Islet precursor cell (in vitro differentiated cells): ENCODE data around the gene UEVLD.
A peak's percentile ranks its signal among the peaks of the same experiment; 100 is the strongest.

Source experiments
- DNase-seq: peaks from one replicate; pipeline ENCODE4 v3.0.0-alpha.2; 2018

UEVLD gene

DNA sequence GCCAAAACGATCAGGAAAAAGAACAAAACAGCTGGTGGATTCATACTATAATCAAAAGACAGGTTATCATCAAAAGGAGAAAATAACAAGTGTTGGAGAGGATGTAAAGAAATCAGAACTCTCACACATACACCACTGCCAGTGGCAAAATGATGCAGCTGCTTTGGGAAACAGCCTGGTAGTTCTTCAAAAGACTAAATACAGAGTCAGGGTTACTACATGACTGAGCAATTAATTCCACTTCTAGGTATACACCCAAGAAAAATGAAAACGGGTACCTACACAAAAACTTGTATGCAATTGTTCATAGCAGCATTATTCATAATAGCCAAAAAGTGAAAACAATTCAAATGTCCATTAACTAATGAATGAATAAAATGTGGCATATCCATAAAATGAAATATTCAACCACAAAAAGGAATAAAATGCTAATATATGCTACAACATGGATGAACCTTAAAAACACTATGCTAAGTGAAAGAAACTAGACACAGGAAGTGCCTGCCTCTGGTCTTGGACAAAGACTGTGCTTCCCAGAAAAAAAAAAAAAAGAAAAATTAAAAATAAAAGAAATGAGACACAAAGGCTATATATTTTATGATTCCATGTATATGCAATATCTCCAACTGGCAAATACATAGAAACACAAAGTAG lies 8.3 kb downstream of the UEVLD start:
- DNase-seq = no peak

DNA sequence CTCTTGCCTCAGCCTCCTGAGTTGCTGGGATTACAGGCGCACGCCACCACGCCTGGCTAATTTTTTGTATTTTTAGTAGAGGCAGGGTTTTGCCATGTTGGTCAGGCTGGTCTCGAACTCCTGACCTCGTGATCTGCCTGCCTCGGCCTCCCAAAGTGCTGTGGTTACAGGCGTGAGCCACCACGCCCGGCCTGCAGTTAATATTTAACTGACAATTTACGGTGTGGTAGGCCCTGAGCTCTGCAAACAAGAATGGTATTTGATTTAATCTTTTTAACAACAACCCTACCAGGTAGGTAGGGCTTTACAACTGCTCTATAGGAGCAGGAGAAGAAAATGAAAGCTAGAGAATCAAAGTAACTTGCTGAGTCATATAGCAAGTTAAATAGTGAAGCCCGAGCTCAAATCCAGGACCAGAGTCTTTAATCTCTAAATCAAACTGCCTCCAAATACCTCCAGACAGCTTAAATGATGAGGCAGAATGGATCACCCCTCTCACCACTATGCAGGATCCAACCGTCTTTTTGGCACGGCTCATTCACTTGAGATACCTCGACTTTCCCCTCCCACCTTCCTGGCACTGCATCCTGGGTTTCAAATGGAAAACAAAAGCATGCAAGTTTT lies 9.4 kb downstream of the UEVLD start:
- DNase-seq = no peak

DNA sequence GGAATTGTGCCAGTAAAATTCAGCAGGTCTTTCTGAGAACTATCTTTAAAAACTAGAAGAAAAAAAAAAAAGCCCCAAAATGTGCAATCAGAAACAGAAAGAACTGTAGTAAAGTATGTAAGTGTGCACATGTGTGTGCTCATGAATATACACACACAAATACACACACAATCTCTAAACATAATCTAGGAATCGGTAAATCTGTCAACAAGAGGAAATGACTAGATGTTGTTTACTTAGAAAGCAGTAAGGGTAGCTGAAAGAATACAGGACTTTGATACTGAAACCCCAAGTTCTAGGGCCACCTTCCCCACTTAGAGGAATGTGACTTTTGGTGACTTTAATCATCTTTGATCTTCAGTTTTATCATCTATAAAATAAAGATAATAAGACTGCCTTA lies 13.2 kb downstream of the UEVLD start:
- DNase-seq = no peak

DNA sequence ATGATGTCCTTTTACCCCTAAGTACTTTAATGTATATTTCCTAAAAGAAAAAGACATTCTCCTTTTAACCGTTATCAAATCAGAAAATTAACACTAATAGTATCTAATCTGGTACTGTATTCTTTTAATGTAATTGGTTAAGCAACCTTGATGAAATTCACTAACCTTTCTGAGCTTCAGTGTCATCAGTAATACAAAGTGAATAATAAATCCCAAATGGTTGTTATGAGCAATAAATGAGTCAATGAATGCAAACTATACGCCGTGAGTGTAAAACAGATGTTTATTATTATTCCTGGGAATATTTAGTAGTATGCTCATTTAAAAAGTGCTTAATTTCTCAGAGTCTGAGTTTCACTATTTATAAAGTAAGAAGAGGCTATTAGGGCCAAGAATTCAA lies 21.5 kb downstream of the UEVLD start:
- no peak for DNase-seq

DNA sequence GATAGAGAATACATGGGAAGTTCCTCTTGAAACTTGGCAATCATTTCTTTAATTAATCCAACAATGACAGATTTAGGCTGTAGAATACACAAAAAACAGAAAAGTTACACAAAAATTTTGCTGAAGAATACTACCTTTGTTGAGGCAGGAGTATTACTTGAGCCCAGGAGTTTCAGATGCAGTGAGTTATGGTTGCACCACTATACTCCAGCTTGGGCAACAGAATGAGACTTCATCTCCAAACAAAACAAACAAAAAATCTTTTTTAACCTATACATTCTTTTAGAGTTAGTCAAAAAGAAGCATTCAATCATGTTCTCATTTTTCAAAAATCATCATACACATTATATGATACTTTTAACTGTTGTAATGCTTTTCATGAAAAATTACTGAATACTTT lies 22.1 kb downstream of the UEVLD start:
- DNase-seq = no peak

DNA sequence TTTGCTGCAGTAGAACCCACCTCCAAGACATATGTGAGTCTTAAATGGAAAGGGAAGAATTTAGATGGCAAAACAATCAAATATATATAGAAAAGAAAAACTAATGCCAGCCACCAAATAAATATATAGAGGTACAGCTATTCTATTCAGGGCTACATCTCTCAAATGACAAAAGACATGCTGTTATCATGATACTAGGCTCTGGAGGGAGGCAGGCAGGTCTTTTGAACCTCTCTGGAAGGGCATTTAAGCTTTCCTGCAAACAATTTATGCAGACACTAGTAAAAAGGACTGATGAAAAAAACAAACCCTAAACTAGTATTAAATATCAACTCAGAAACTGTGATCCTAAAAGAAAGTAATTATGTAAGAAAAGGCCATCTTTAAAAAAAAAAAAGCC lies 24.4 kb downstream of the UEVLD start:
- no peak for DNase-seq

DNA sequence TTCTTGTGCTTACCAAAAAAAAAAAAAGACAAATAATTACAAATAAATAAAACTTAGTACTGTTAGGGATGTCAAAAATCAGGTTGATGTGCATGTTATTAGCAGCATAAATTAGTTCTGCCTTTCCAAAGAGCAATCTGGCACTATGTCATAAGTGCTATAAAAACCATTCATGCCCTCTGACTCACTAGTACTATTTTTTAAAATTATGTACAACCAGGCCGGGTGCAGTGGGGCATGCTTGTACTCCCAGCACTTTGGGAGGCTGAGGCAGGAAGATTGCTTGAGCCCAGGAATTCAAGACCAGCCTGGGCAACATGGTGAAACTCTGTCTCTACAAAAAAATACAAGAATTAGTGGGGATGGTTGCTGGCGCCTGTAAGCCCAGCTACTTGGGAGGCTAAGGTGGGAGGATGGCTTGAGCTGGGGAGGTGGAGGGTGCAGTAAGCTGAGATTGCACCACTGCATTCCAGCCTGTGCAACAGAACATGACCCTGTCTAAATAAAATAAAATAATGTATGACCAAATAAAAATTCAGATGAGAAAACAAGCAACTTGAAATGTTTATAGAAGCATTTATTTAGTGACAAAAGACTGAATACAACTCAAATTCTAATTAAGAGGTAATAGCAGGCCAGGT lies 25.3 kb downstream of the UEVLD start:
- DNase-seq = no peak

DNA sequence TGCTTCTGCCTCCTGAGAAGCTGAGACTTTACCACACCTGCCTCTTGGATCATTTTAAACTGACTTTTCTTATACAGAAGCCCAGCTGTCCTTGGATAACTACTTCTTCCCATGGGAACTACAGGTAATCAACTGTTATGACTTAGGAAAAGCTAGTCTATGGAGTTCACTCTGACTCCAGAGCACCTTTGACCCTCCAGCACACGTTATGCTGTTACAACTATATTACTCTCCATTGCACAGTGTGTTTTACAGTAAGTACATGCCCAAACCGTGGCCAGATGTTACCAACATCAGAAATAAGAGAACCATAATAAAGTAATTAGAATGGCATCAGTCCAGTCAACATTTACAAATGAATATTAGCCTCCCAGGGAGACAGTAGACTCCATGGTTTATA lies 40.5 kb downstream of the UEVLD start:
- DNase-seq = no peak

DNA sequence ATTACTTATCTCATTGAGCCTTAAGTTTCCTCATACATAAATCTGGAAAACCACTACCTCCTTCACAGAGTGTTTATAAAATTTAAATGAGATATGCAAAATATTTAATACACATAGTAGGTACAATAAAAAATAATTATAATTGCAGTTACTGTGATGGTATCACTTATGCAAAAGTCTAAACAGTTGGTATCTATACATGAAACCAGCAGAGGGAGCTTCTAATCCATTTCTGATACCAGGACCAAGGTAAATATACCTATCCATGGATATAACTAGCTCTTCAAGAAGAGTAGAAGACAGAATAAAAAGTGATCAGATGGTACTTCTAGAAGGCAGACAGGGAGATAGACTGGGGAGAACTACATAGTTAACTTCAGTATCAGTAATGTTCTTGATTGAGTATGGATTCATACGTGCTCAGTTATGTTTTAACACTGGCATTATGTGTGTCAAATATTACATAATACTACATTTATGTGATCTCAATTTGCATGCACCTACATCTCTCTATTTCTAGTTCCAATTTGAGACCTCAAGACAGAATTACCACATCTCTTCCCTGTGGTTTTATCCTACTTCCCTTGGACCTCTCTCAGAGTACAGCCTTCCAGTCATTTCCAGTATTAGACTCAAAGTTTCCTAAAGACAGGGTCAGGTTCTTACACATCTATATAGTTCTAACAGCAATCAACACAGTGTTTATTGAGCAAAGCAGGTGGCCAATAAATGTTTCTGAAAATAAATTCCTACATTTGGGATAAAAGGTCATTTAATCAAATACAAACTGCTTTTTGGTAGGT lies 48.1 kb downstream of the UEVLD start:
- DNase-seq = no peak

DNA sequence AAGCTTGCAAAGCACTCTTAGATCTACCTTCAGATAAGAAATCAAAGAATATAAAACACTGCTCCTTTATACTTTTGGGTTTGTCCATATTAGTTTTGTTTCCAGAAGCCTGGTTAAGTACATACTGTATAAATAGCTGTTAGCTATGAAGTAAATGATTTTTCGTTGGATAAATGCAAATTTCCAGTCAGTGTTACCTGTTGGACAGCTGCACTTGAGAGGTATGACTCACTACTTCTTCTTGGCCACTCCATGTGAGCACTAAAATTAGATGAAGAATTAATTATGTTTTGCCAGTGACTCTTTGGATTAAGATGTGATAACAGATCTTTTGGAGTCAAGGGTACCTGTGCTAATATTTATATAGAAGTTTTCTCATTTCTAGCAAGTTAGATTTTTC lies 52.3 kb downstream of the UEVLD start:
- DNase-seq = no peak

DNA sequence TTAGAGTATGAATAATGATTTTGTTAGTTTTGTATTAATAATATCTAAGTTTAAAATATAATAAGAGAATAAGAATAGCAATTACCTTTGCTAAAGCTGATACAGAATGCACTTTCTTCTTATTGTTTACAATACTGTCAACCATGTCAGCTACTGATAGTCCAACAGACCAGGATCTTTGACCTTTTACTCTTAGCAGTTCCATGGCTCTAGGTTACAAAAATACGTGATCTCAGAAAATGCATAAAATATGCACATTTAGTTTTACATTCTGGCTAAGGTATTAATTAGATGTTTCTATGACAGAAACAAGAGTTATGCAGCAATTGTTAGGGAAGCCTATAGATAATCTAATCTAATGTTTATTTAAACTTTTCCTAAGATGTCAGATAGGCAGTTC lies 54.3 kb downstream of the UEVLD start:
- DNase-seq = no peak

DNA sequence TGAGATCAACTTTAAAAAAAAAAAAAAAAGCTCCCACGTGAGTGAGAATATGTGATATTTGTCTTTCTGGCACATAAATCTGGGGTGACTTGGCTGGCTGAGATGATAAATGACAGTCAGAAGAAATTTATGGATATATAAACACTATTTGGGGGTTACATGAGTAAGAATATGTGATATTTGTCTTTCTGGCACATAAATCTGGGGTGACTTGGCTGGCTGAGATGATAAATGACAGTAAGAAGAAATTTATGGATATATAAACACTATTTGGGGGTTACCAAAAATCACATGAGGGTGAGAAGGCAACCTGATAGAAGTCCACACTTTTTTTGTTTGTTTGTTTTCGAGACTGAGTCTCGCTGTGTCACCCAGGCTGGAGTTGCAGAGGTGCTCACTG lies 55.2 kb downstream of the UEVLD start:
- DNase-seq = no peak

DNA sequence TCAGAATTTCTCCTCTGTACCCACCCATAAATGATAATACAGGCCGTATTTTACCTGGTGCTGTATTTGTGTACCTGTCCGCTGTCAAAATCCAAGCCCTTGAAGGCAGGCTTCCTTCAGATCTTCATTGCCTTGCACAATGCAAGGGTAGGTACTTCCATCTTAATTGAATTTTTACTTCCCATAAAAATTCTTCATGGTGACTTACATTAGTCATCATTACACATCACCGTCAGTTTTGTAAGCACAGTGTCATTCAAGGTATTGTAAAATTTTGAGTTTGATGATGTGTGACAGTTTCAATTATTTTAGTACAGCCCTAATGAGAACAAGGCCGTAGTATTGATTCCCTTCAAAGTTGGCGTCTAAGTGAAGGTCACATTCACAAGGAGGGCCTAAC lies 61.0 kb downstream of the UEVLD start:
- DNase-seq = no peak

DNA sequence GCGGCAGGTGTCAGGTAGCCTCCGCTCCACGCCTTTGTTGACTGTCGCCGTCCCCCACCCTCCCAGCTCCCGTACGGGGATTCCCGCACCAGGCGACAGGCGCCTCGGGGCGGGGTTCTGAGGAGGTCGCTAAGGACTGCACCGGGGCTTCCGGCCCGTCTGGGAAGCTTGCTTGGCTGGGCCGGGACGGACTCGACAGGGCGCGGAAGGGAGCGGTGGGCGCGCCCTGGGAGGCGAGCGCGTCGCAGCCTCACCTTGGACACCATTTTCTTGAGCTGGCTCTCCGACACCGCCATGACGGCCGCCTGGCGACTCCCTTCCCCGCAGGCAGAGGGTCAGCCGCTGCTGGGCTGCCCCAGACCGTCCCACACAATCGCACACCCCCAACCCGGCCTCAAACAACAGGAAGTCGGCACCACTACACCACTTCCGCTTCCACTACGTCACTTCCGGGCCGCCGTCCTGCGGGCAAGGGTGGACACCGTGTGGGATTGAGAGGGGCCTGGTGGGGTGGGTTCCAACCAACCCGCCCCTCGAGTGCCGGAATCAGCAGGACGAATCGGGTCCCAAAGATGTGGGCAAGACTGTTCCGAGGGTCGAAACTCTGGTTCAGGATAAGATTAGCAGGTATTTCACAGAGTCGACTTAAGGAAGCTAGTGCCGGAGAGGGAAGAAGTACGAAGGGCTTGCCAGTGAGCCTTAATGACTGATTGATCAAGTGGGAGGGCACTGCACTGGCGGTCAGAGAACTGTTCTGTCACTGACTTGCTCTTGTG lies 61.8 kb downstream of the UEVLD start, which contains the start of gene TSG101:
TSG101 (minus strand) TSS at position 422 of the 776 bp plus-strand sequence; CDS start at position 296, 126 bp downstream.
- peak; percentile 98 for DNase-seq

DNA sequence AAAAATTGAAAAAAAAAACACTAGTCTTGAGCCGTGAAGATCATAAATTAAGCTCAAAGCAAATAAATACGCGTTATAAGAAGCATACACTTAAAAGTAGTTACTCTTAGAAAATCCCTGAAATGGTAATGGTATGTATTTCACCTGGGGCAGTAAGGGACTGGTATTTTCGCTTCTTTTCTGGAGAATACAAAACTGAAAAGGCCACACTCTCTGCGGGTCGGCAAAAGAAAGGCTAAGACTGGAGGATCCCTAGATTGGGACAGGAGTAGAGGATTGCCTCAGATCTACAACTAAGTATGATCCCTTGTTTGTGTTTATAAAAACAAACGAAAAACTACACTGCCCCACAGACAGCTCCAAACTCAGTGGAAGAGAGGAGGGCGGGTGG lies 62.4 kb downstream of the UEVLD start:
- no peak for DNase-seq

DNA sequence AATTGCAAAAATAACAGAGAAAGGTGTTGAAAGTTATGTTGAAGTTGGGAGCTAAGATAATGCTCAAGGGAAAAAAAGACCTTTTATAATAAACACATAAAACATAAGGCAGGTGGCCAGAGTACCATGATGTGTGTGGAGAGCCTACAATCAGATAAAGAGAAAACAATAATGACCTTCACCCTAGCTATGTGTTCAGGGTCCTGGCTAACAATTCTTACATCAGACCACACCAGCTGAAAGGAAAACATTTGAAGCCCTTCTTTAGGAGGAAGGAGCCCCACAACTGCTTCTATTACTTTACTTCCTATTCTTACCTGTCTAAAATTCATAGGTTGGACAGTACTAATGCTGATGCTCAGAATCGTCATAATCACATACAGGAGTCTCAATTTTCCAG lies 64.3 kb downstream of the UEVLD start:
- no peak for DNase-seq

DNA sequence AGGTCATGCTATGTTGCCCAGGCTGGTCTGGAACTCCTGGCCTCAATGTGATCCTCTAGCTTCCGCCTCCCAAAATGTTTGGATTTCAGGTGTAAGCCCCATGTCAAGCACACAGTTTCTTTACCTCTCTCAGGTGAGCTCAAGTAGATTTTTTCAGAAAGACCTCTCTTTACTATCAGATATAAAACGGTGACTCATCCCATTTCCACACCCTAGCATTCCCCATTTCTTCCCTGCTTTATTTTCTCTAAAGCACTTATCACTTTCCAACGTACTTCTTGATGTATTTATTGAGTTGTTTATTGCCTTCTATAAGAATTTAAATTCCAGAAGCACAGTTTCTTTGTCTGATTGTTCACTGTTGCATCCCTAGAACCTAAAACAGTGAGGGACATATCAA lies 65.5 kb downstream of the UEVLD start:
- DNase-seq = no peak

DNA sequence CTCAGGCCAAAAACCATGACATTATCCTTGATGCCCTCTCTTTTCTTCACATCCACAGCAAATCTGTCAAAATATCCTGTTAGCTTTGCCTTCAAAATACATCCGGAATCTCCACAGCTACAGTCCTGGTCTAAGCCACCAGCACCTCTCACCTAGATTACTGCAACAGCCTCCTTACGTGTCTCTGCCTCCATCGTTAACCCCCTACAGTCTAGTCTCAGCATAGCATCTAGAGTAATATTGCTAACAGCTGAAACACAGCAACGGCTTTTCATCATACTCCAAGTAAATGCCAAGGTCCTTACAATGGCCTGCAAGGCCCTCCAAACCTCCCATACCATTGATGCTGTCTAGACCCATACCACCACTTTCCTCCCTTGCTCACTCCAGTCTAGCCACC lies 66.1 kb downstream of the UEVLD start:
- DNase-seq = peak; percentile 52

DNA sequence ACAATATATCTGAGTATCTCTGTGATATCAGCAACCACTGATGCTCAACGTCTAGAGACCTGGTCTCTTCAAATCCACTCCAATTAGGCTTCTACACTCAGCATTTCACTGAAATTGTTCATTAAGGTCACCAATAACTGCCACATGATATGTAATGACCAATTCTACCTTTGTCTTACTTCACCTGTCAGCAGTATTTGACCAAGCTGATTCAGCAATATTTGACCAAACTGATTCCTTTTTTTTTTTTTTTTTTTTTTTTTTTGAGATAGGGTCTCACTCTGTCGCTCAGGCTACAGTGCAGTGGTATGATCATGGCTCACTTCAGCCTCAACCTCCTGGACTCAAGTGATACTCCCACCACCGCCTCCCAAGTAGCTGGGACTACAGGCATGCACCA lies 67.4 kb downstream of the UEVLD start:
- DNase-seq = no peak

DNA sequence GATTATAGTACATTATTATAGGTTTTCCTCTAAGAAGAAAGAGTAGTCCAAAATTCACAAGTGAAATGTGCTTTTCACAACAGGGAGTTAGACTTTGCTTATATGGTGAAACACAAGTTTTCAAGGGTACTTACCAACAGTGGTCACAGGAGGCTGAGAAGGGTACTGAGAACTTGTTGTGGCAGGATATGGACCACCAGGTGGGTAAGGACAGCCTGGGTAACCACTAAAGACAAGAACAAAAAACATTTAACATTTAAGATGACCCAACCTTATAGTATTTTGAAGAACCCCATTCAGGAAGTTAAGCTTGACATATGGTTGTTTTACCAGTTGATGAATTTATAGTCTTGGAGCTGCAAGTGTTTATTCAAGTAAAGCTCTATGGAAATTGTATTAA lies 86.2 kb downstream of the UEVLD start:
- DNase-seq = no peak

DNA sequence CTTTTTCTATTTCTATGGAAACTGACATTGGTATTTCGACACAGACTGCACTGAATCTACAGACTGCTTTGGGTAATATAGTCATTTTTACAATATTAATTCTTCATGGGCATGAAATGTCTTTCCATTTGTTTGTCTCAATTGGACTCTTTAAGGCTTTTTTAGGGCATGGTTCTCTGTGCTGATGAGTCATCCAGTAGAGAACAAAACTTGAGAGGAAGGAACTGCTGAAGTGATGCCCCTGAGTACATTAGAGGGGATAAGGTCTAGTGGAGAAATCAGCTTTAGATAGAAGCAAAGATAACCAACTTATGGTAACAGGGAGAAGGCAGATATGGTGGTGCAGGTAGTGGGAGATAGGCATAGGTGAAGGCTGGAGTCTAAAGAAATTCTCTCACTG lies 86.9 kb downstream of the UEVLD start:
- DNase-seq = no peak

DNA sequence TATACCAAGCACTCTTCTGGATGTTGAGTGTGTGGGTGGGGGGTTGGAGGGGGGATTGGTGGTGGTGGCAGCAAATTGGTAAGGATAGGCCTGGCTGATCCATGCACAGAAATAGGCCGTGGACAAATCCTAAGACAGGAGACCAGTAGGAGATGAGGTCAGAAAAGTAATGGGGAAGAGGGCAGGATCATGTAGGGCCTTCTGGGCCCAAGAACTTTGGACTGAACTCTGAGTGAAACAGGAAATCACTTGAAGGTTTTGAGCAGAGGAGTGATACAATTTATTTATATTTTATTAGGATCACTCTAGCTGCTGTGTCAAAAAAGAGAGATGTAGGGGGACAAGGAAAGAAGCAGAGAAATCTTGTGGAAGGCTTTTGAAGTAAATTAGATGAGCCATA lies 90.5 kb downstream of the UEVLD start:
- DNase-seq = no peak

DNA sequence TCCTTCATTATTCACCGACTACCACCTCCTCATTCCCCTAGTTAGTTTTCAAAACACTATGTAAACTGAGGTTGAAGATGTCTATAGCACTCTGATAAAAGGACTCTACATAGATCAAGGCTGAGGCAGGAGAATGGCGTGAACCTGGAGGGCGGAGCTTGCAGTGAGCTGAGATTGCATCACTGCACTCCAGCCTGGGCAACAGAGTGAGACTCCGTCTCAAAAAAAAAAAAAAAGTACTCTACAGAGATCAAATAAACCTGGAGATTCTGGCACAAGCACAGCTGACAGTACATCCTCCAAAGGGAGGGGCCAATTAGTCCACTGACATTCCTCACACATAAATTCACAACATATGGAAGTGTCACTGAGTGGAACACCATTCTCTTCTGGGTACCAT lies 92.8 kb downstream of the UEVLD start:
- DNase-seq = no peak
